Measurements from ENCODE around the gene SLC26A11. TPM values are rescaled to one million over a fixed set of nuclear protein-coding genes. Genes with fewer than 3 reads are reported as not detected.

Gene SLC26A11
- total RNA-seq, 120 experiments from 2014 or later: 22.0 to 66.8 (median 39.7) TPM

Other genes with a start within 250 kb of the SLC26A11 start
- 10 to 100 TPM; 15.4 to 54.1 (median 29.0) TPM for gene TBC1D16, start 184.6 kb upstream of the SLC26A11 start, total RNA-seq
- gene CCDC40, start 183.8 kb upstream of the SLC26A11 start, total RNA-seq: 10 to 100 TPM in 106 of 120 experiments, 1 to 10 TPM in 14; 6.5 to 39.9 (median 15.8) TPM
- 100 to 1,000 TPM in 1 of 120 experiments, 10 to 100 TPM in 119; 35.8 to 101 (median 61.4) TPM for gene GAA, start 118.8 kb upstream of the SLC26A11 start, total RNA-seq
- gene EIF4A3, start 73.3 kb upstream of the SLC26A11 start, total RNA-seq: 10 to 100 TPM; 27.3 to 64.1 (median 38.4) TPM
- 1 to 10 TPM in 89 of 120 experiments, under 1 TPM in 30, not detected in 1; 0.19 to 5.2 (median 1.6) TPM for gene CARD14, start 50.4 kb upstream of the SLC26A11 start, total RNA-seq
- gene SGSH, start 94 bp upstream of the SLC26A11 start, total RNA-seq: 10 to 100 TPM; 16.5 to 51.4 (median 26.9) TPM
- gene RNF213, start 40.4 kb downstream of the SLC26A11 start, total RNA-seq: 100 to 1,000 TPM in 11 of 120 experiments, 10 to 100 TPM in 109; 39.0 to 137 (median 70.6) TPM
- gene ENDOV, start 194.7 kb downstream of the SLC26A11 start, total RNA-seq: 10 to 100 TPM; 21.4 to 61.2 (median 36.5) TPM